Urinary bladder (tissue), 4 donors: ENCODE results near the gene SLFN12L. TPM values are rescaled to one million over a fixed set of nuclear protein-coding genes. Genes with fewer than 3 reads are reported as not detected.
"Not testable (repeated sequence)": the region's sequence is repeated elsewhere in the genome, so short reads cannot be mapped to it uniquely, and the experiment has no call there.

Experiments used
- DNase-seq: peaks from one replicate; pipeline ENCODE4 v3.0.0-alpha.2; 2015; ENCODE audit errors: extremely low spot score
- H3K27ac ChIP-seq: one replicate; pipeline ENCODE4 v1.5.1; 2013; ENCODE audit warnings: low read depth, mild to moderate bottlenecking, moderate library complexity
- H3K36me3 ChIP-seq: one replicate; pipeline ENCODE4 v1.6.1; 2013; ENCODE audit warnings: mild to moderate bottlenecking, moderate library complexity; ENCODE audit not compliant: insufficient read depth
- H3K4me1 ChIP-seq: one replicate; pipeline ENCODE4 v1.6.1; 2013; ENCODE audit warnings: mild to moderate bottlenecking, moderate library complexity; ENCODE audit not compliant: insufficient read depth
- H3K4me3 ChIP-seq: one replicate; pipeline ENCODE4 v1.5.1; 2013; ENCODE audit warnings: low read depth, low read length
- WGBS: extraction: QIAGEN DNeasy Blood & Tissue Kit; methylation state at CpG from one replicate; pipeline ENCODE4 v1.1.7; 2013; 5-methylcytosine and 5-hydroxymethylcytosine counted together
- polyA plus RNA-seq: library from polyadenylated mRNA; stranded (reverse); fragments of 200-250 nt; gene quantifications from one replicate; pipeline ENCODE4 v1.2.3, GENCODE V29; 2013
- total RNA-seq: library from RNA; depleted of rRNA; stranded (reverse); fragments of >200 nt; gene quantifications from one replicate; pipeline ENCODE4 v1.2.3, GENCODE V29; 2014
- donor health status: healthy with polysubstance abuse.
- donor health status: healthy.

SLFN12L gene
- total and polyA plus RNA-seq, 2 donors, result 0.30 to 3.6 TPM

- H3K4me1 ChIP-seq, DNase-seq, H3K4me3 ChIP-seq, H3K27ac ChIP-seq, H3K36me3 ChIP-seq: not testable (repeated sequence)
- 83% methylated on average over 3 of the region's 3 CpGs for WGBS
These were observed 29.8 kb downstream of the SLFN12L start for GRCh38 chr17:35507714-35508113.

GRCh38 chr17:35499548-35499947 lies 37.9 kb downstream of the SLFN12L start:
- DNase-seq, result no peak
- 49% methylated on average over 2 of the region's 2 CpGs for WGBS
- Histone ChIP-seq H3K4me3 (no peak overlapping the region), H3K4me1 (no peaks in the 10 kb centered on the region), H3K36me3 (no peaks in the 10 kb centered on the region), H3K27ac (no peak overlapping the region)

- Histone ChIP-seq H3K4me1 (no peaks in the 10 kb centered on the region), H3K4me3 (no peak overlapping the region), H3K36me3 (no peaks in the 10 kb centered on the region), H3K27ac (no peak overlapping the region)
- DNase-seq, result no peak
- 17% methylated on average over 12 of the region's 12 CpGs for WGBS
These were observed 38.9 kb downstream of the SLFN12L start for GRCh38 chr17:35498448-35499178.

GRCh38 chr17:35496451-35497290 lies 40.8 kb downstream of the SLFN12L start:
- Histone ChIP-seq H3K4me3 (no peak overlapping the region), H3K36me3 (no peaks in the 10 kb centered on the region), H3K27ac (no peak overlapping the region), H3K4me1 (no peaks in the 10 kb centered on the region)
- no peak for DNase-seq
- WGBS, result 27% methylated on average over 30 of the region's 30 CpGs

GRCh38 chr17:35493040-35493439 lies 44.4 kb downstream of the SLFN12L start:
- no peaks in the 10 kb centered on the region for H3K36me3 ChIP-seq
- H3K4me1 ChIP-seq, result no peaks in the 10 kb centered on the region
- DNase-seq, result no peak
- WGBS, result 28% methylated on average over 2 of the region's 2 CpGs
- H3K4me3 ChIP-seq, result no peak overlapping the region
- no peak overlapping the region for H3K27ac ChIP-seq

- Histone ChIP-seq H3K4me1 (no peaks in the 10 kb centered on the region), H3K36me3 (no peaks in the 10 kb centered on the region), H3K4me3 (no peak overlapping the region), H3K27ac (no peak overlapping the region)
- DNase-seq, result no peak
- 30% methylated on average over 3 of the region's 3 CpGs for WGBS
These were observed 46.1 kb downstream of the SLFN12L start for GRCh38 chr17:35491417-35491816.

GRCh38 chr17:35489944-35490343 lies 47.5 kb downstream of the SLFN12L start:
- H3K4me3 ChIP-seq, result no peak overlapping the region
- H3K27ac ChIP-seq, result no peak overlapping the region
- no peaks in the 10 kb centered on the region for H3K36me3 ChIP-seq
- DNase-seq, result no peak
- no peaks in the 10 kb centered on the region for H3K4me1 ChIP-seq
- 17% methylated on average over 18 of the region's 18 CpGs for WGBS

GRCh38 chr17:35488991-35489390 lies 48.5 kb downstream of the SLFN12L start:
- Histone ChIP-seq H3K27ac (no peak overlapping the region), H3K36me3 (no peaks in the 10 kb centered on the region), H3K4me3 (no peak overlapping the region), H3K4me1 (no peaks in the 10 kb centered on the region)
- 29% methylated on average over 15 of the region's 15 CpGs for WGBS
- DNase-seq, result no peak

GRCh38 chr17:35486920-35487732 lies 50.4 kb downstream of the SLFN12L start:
- Histone ChIP-seq H3K4me1 (no peaks in the 10 kb centered on the region), H3K27ac (peak overlapping the region; percentile 68), H3K4me3 (peak overlapping the region; percentile 69), H3K36me3 (no peaks in the 10 kb centered on the region)
- no peak for DNase-seq
- 8% methylated on average over 42 of the region's 42 CpGs for WGBS

- no peak for DNase-seq
- Histone ChIP-seq H3K4me1 (no peaks in the 10 kb centered on the region), H3K36me3 (no peaks in the 10 kb centered on the region), H3K4me3 (no peak overlapping the region), H3K27ac (no peak overlapping the region)
- 66% methylated on average over 5 of the region's 5 CpGs for WGBS
These were observed 58.2 kb downstream of the SLFN12L start for GRCh38 chr17:35479271-35479670.

- Histone ChIP-seq H3K36me3 (no peaks in the 10 kb centered on the region), H3K4me1 (no peaks in the 10 kb centered on the region), H3K27ac (no peak overlapping the region), H3K4me3 (no peak overlapping the region)
- DNase-seq, result no peak
- WGBS, result 69% methylated on average over 5 of the region's 5 CpGs
These were observed 60.2 kb downstream of the SLFN12L start for GRCh38 chr17:35477248-35477647.

GRCh38 chr17:35476283-35476820 lies 61.1 kb downstream of the SLFN12L start:
- DNase-seq, result no peak
- no peaks in the 10 kb centered on the region for H3K4me1 ChIP-seq
- WGBS, result 69% methylated on average over 2 of the region's 2 CpGs
- H3K27ac ChIP-seq, result no peak overlapping the region
- H3K4me3 ChIP-seq, result no peak overlapping the region
- no peaks in the 10 kb centered on the region for H3K36me3 ChIP-seq

- 77% methylated on average over 4 of the region's 4 CpGs for WGBS
- Histone ChIP-seq H3K4me1 (no peaks in the 10 kb centered on the region), H3K36me3 (no peaks in the 10 kb centered on the region)
These were observed 69.0 kb downstream of the SLFN12L start for GRCh38 chr17:35468475-35468874.

More at GRCh38 chr17:35468475-35468874, 69.0 kb downstream of the SLFN12L start:
- Histone ChIP-seq H3K4me3 (no peak overlapping the region), H3K27ac (no peak overlapping the region)
- DNase-seq, result no peak
